Measurements from ENCODE around the gene ZNF674.
A peak's percentile ranks its signal among the peaks of the same experiment; 100 is the strongest.
"Not testable (repeated sequence)": the region's sequence is repeated elsewhere in the genome, so short reads cannot be mapped to it uniquely, and the experiment has no call there.

The ZNF674 gene

DNA sequence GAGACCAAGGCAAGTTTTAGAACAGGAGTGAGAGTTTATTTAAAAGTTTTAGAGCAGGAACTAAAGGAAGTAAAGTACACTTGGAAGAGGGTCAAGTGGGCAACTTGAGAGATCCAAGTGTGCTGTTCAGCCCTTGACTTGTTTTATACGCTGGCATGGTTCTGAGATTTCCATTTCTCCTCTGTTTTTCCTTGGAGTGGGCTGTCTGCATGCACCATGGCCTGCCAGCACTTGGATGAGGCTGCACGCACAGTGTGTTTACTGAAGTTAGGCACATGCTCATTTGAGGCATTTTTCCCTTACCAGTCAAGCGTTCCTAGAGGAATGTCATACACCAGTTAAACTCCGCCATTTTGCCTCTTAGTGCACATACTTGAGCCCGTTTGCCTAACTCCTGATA, 8.7 kb upstream of the ZNF674 start:
- no peak for DNase-seq (ENCODE audit: low read depth)
- TF ChIP-seq, protein P1, sequence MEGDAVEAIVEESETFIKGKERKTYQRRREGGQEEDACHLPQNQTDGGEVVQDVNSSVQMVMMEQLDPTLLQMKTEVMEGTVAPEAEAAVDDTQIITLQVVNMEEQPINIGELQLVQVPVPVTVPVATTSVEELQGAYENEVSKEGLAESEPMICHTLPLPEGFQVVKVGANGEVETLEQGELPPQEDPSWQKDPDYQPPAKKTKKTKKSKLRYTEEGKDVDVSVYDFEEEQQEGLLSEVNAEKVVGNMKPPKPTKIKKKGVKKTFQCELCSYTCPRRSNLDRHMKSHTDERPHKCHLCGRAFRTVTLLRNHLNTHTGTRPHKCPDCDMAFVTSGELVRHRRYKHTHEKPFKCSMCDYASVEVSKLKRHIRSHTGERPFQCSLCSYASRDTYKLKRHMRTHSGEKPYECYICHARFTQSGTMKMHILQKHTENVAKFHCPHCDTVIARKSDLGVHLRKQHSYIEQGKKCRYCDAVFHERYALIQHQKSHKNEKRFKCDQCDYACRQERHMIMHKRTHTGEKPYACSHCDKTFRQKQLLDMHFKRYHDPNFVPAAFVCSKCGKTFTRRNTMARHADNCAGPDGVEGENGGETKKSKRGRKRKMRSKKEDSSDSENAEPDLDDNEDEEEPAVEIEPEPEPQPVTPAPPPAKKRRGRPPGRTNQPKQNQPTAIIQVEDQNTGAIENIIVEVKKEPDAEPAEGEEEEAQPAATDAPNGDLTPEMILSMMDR (conservative IDR thresholded peaks at IDR 0.05; ENCODE audit: control insufficient read depth, insufficient read depth, low read depth, low read length), result no peak
- H3K4me3 ChIP-seq (ENCODE audit: control insufficient read depth, low read depth, low read length), result no peak overlapping the region

GRCh38 chrX:46551494-46552128, 6.4 kb upstream of the ZNF674 start:
- peak; percentile 24 for DNase-seq (ENCODE audit: low read depth)
- H3K4me3 ChIP-seq (ENCODE audit: control insufficient read depth, low read depth, low read length), result no peak overlapping the region
- TF ChIP-seq, protein P1 (conservative IDR thresholded peaks at IDR 0.05; ENCODE audit: control insufficient read depth, insufficient read depth, low read depth, low read length), result no peak

GRCh38 chrX:46549914-46550313, 4.7 kb upstream of the ZNF674 start:
- TF ChIP-seq, protein P1 (conservative IDR thresholded peaks at IDR 0.05; ENCODE audit: control insufficient read depth, insufficient read depth, low read depth, low read length), result no peak
- no peak overlapping the region for H3K4me3 ChIP-seq (ENCODE audit: control insufficient read depth, low read depth, low read length)
- DNase-seq (ENCODE audit: low read depth), result no peak

DNA sequence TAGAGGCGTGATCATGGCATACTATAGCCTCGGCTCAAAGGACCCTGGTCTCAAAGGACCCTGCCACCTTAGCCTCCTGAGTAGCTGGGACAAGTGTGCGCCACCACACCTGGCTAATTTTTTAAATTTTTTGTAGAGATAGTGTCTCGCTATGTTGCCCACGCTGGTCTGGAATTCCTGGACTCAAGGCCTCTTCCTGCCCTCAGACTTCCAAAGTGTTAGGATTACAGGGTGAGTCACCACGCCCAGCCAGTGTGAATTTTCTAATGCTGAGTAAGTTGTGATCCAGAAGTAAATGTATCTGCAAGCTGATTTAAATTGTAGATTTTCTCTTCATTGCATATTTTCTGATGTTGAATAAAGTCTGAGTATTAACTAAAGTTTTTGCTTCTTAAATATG, 2.6 kb upstream of the ZNF674 start:
- peak; percentile 78 for DNase-seq (ENCODE audit: low read depth)
- TF ChIP-seq, protein P1 (conservative IDR thresholded peaks at IDR 0.05; ENCODE audit: control insufficient read depth, insufficient read depth, low read depth, low read length), result no peak
- no peak overlapping the region for H3K4me3 ChIP-seq (ENCODE audit: control insufficient read depth, low read depth, low read length)

GRCh38 chrX:46544527-46544926, 694 bp downstream of the ZNF674 start:
- not testable (repeated sequence) for DNase-seq (ENCODE audit: low read depth)
- H3K4me3 ChIP-seq (ENCODE audit: control insufficient read depth, low read depth, low read length), result peak overlapping the region; percentile 73

- TF ChIP-seq, protein P1 (conservative IDR thresholded peaks at IDR 0.05; ENCODE audit: control insufficient read depth, insufficient read depth, low read depth, low read length), result no peak
- no peak overlapping the region for H3K4me3 ChIP-seq (ENCODE audit: control insufficient read depth, low read depth, low read length)
- no peak for DNase-seq (ENCODE audit: low read depth)
Measured at GRCh38 chrX:46543441-46543840, 1.8 kb downstream of the ZNF674 start.

- no peak for DNase-seq (ENCODE audit: low read depth)
- no peak overlapping the region for H3K4me3 ChIP-seq (ENCODE audit: control insufficient read depth, low read depth, low read length)
- TF ChIP-seq, protein P1 (conservative IDR thresholded peaks at IDR 0.05; ENCODE audit: control insufficient read depth, insufficient read depth, low read depth, low read length), result no peak
Measured at GRCh38 chrX:46531442-46531841, 13.8 kb downstream of the ZNF674 start.

DNA sequence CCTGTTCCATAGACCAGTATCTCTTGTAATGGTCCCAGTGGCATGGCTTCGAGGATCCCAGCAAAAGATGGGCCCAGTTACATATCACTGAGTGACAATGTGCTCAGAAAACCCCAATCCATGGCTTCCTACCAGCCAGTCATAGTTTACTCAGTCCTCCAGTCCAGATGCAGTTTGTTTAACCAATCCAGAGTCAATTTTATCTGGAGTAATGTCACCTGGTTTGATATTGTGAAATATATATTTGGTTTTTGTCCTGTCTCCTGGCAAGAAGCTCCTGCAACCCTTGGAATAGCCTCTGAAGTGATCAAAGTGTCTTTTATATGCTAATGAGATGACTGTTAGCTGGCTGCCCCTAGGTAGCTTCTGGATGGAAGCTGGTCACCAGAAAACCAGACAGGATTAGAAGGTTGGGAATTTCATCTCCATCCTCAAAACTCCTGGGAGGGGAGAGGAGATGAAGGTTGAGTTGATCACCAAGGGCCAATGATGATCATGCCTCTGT, 14.8 kb downstream of the ZNF674 start:
- not testable (repeated sequence) for H3K4me3 ChIP-seq (ENCODE audit: control insufficient read depth, low read depth, low read length); DNase-seq (ENCODE audit: low read depth)

DNA sequence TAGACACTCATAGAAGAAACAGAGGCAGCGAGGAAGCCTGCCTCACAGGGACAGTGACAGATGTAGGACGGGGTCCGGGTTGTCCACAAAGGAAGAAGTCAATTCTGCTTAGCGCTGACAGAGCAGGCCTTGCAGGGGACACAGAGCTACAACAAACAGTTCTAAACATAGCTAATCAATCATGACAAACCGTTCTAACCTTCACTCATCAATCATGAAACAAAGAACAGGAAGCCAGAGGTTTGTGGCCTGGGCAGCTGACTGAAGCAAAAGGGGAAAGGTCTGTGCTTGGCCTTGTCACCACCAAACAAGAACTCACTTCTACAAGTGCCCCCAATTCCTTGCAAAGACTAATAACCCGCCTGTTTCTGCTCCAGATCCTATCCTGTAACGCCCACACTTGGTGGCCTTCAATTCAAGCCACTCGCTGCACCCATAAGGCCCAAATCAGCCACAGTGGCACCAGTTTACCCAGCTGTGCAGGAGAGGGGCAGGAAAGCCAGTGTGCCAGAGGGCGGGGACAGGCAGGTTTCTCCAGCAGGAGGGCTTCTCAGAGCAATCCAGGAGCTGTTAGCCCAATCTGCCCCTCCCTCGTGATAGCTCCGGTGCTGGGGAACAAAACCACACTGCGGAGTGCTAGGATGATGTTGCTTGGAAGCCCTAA, 15.3 kb downstream of the ZNF674 start:
- DNase-seq (ENCODE audit: low read depth); H3K4me3 ChIP-seq (ENCODE audit: control insufficient read depth, low read depth, low read length): not testable (repeated sequence)

GRCh38 chrX:46528640-46529039, 16.6 kb downstream of the ZNF674 start:
- not testable (repeated sequence) for DNase-seq (ENCODE audit: low read depth); H3K4me3 ChIP-seq (ENCODE audit: control insufficient read depth, low read depth, low read length)
